K562 (cell line): ENCODE results near the gene PIK3CB. TPM values are rescaled to one million over a fixed set of nuclear protein-coding genes. Genes with fewer than 3 reads are reported as not detected.

Experiments
- CREB1 ChIP-seq, 2 experiments: sonication (generic) in 1 of 2; formaldehyde crosslinking in 1 of 2; IDR thresholded peaks; 2 replicates each; pipeline versions ENCODE4 v1.6.1 to v1.8.0; 2012 to 2022; ENCODE audit warnings: inconsistent platforms in 1 of 2, mild to moderate bottlenecking in 1 of 2, missing genetic modification reagents in 1 of 2, moderate library complexity in 1 of 2
- CTCFL ChIP-seq: IDR thresholded peaks from 2 replicates; pipeline ENCODE4 v1.6.1; 2011; ENCODE audit warnings: borderline replicate concordance, low read depth, mild to moderate bottlenecking, moderate library complexity, low read length; ENCODE audit not compliant: insufficient read depth, poor library complexity, severe bottlenecking
- ETV5 ChIP-seq: sonication (generic); formaldehyde crosslinking; IDR thresholded peaks from 2 replicates; pipeline ENCODE4 v1.4.0; 2020; ENCODE audit warnings: low read depth, mild to moderate bottlenecking, missing genetic modification reagents
- GABPB1 ChIP-seq: sonication (generic); formaldehyde crosslinking; IDR thresholded peaks from 2 replicates; pipeline ENCODE4 v1.8.0; 2022; ENCODE audit warnings: mild to moderate bottlenecking, missing genetic modification reagents
- GTF2F1 ChIP-seq: IDR thresholded peaks from 2 replicates; pipeline ENCODE4 v1.6.1; 2011; ENCODE audit warnings: low read depth, low read length, improper control_type of control experiment
- JUNB ChIP-seq: fragments of 450-650 bp; formaldehyde crosslinking; conservative IDR thresholded peaks from 2 replicates; pipeline ENCODE4 v1.4.0; 2020; ENCODE audit warnings: mild to moderate bottlenecking
- KLF13 ChIP-seq: fragments of 450-650 bp; IDR thresholded peaks from 2 replicates; pipeline ENCODE4 v1.6.1; 2016; ENCODE audit warnings: missing genetic modification characterization, low read depth, mild to moderate bottlenecking, missing compliant biosample characterization, moderate library complexity, borderline replicate concordance
- MAFK ChIP-seq: IDR thresholded peaks from 2 replicates; pipeline ENCODE4 v1.6.1; 2011; ENCODE audit warnings: low read length, improper control_type of control experiment
- MNT ChIP-seq, 2 experiments: fragments of 450-650 bp; conservative IDR thresholded peaks; 2 replicates each; pipeline ENCODE4 v1.6.1; 2017; ENCODE audit warnings: mild to moderate bottlenecking in 2 of 2, moderate library complexity in 2 of 2
- MYC ChIP-seq, 2 experiments: fragments of 250-450 bp in 1 of 2; sonication (Bioruptor Pico) in 1 of 2; IDR thresholded peaks; 2 replicates each; pipeline versions ENCODE4 v1.5.1 to v1.6.1; 2012 to 2021; ENCODE audit warnings: low read depth in 2 of 2, borderline replicate concordance in 1 of 2, improper control_type of control experiment in 1 of 2, low read length in 1 of 2, mild to moderate bottlenecking in 1 of 2, moderate library complexity in 1 of 2
- NR4A1 ChIP-seq, 2 experiments: fragments of 250-450 bp in 1 of 2; fragments of 450-650 bp in 1 of 2; sonication (Bioruptor Pico) in 1 of 2; IDR thresholded peaks; 2 replicates each; pipeline versions ENCODE4 v1.4.0 to v1.6.1; 2016 to 2020; ENCODE audit warnings: mild to moderate bottlenecking in 2 of 2, missing compliant biosample characterization in 1 of 2, missing genetic modification characterization in 1 of 2, moderate library complexity in 1 of 2
- NUFIP1 ChIP-seq: fragments of 450-650 bp; IDR thresholded peaks from 2 replicates; pipeline ENCODE4 v1.6.1; 2018; ENCODE audit not compliant: partially characterized antibody
- SAP30 ChIP-seq: fragments of 200-600 bp; sonication (generic); IDR thresholded peaks from 2 replicates; pipeline ENCODE4 v1.6.1; 2012; ENCODE audit warnings: borderline replicate concordance, low read depth, mild to moderate bottlenecking, moderate library complexity, low read length, control low read depth, inconsistent platforms; ENCODE audit not compliant: insufficient read depth, poor library complexity, severe bottlenecking
- ZBTB5 ChIP-seq: fragments of 450-650 bp; IDR thresholded peaks from 2 replicates; pipeline ENCODE4 v1.6.1; 2017; ENCODE audit warnings: antibody characterized with exemption
- ZBTB7A ChIP-seq: IDR thresholded peaks from 2 replicates; pipeline ENCODE4 v1.6.1; 2011; ENCODE audit warnings: low read depth, mild to moderate bottlenecking, low read length, moderate library complexity, borderline replicate concordance; ENCODE audit not compliant: control insufficient read depth
- ZNF324 ChIP-seq: fragments of 250-450 bp; sonication (Bioruptor Pico); IDR thresholded peaks from 2 replicates; pipeline ENCODE4 v1.4.0; 2020; ENCODE audit warnings: mild to moderate bottlenecking
- ZNF644 ChIP-seq: fragments of 200-800 bp; sonication (Bioruptor generic); IDR thresholded peaks from 2 replicates; pipeline ENCODE4 v1.6.1; 2016; ENCODE audit warnings: low read depth, missing genetic modification characterization, missing compliant biosample characterization
- polyA plus RNA-seq, 8 experiments: library from polyadenylated mRNA; depleted of rRNA in 4 of 8; stranded (reverse) in 5 of 8; unstranded in 3 of 8; fragments of >200 nt; fragmentation: Nextera tagmentation in 2 of 8; fragmentation: Illumina TruSeq in 1 of 8; extraction: Ambion mirVana in 2 of 8; extraction: Trizol in 1 of 8; gene quantifications; 2 replicates each; pipeline versions ENCODE4 v1.2.1 to v1.2.3, GENCODE V29; 2011 to 2014; ENCODE audit warnings: inconsistent platforms in 1 of 8, missing spikeins in 1 of 8
- total RNA-seq, 7 experiments: library from RNA; depleted of rRNA in 6 of 7; stranded (reverse); fragments of >200 nt in 6 of 7; fragmentation: Illumina TruSeq in 2 of 7; extraction: Trizol in 2 of 7; gene quantifications; 2 replicates each; pipeline versions ENCODE4 v1.2.1 to v1.2.3, GENCODE V29; 2011 to 2021; ENCODE audit warnings: low replicate concordance in 1 of 7
- TF ChIP-seq, protein P1 (sequence below): sonication (generic); formaldehyde crosslinking; IDR thresholded peaks from 2 replicates; pipeline ENCODE4 v1.8.0; 2022; ENCODE audit warnings: mild to moderate bottlenecking, low read depth, missing genetic modification reagents

The PIK3CB gene
- total and polyA plus RNA-seq, 9 of the 15 experiments (the other 6 are each of a cell fraction or from before 2014, with no cell fraction given), result 15.3 to 62.6 (median 28.3) TPM

GRCh38 chr3:138833899-138834595, 681 bp downstream of the PIK3CB start (continued):
- no peak for TF ChIP-seq JUNB (CRISPR knock-in tag)
- TF ChIP-seq ZNF324 (CRISPR knock-in tag), result no peak
- peak; percentile 72; the same call in 1 of the 2 replicates for TF ChIP-seq KLF13 (tag)
- TF ChIP-seq ETV5 (CRISPR knock-in tag), result peak; percentile 36; the same call in 1 of the 2 replicates
- TF ChIP-seq MYC (IDR thresholded peaks at IDR 0.05; ENCODE audit: low read depth, low read length), result 0 out of 2 replicates have a peak, but pooled peaks have one; percentile 8
- TF ChIP-seq MYC (CRISPR knock-in tag; IDR thresholded peaks at IDR 0.05; ENCODE audit: borderline replicate concordance, low read depth), result no peak
- 0 out of 2 replicates have a peak, but pooled peaks have one; percentile 48 for TF ChIP-seq GABPB1 (CRISPR knock-in tag)
- TF ChIP-seq MNT (conservative IDR thresholded peaks at IDR 0.05), result peak; percentile 31 to 35; a peak in 2 of 4 replicates
- TF ChIP-seq NR4A1 (CRISPR knock-in tag; IDR thresholded peaks at IDR 0.05), result no peak
- TF ChIP-seq NR4A1 (tag; IDR thresholded peaks at IDR 0.05), result no peak
- no peak; the same call in 1 of the 2 replicates for TF ChIP-seq CREB1 (IDR thresholded peaks at IDR 0.05)
- TF ChIP-seq CREB1 (CRISPR knock-in tag; IDR thresholded peaks at IDR 0.05), result peak; percentile 45
- TF ChIP-seq ZBTB7A, result peak; percentile 98
- TF ChIP-seq SAP30, result no peak
- no peak for TF ChIP-seq GTF2F1
- peak; percentile 29; the same call in 1 of the 2 replicates for TF ChIP-seq ZBTB5
- peak; percentile 96 for TF ChIP-seq CTCFL
- no peak for TF ChIP-seq MAFK
- no peak for TF ChIP-seq NUFIP1
- TF ChIP-seq, protein P1, sequence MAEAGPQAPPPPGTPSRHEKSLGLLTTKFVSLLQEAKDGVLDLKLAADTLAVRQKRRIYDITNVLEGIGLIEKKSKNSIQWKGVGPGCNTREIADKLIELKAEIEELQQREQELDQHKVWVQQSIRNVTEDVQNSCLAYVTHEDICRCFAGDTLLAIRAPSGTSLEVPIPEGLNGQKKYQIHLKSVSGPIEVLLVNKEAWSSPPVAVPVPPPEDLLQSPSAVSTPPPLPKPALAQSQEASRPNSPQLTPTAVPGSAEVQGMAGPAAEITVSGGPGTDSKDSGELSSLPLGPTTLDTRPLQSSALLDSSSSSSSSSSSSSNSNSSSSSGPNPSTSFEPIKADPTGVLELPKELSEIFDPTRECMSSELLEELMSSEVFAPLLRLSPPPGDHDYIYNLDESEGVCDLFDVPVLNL (CRISPR knock-in tag), result no peak
- no peak for TF ChIP-seq ZNF644 (tag)
